Fibroblast of mammary gland (primary cell): ENCODE measurements around the gene ELF5.

Source experiments
- DNase-seq: peaks from one replicate; pipeline ENCODE4 v3.0.0-alpha.2; 2010; ENCODE audit warnings: low read depth
- H3K4me3 ChIP-seq: 2 replicates; pipeline ENCODE4 v1.5.1; 2011; ENCODE audit warnings: low read depth, mild to moderate bottlenecking, low read length, moderate library complexity; ENCODE audit not compliant: control insufficient read depth
- CTCF ChIP-seq: conservative IDR thresholded peaks from 2 replicates; pipeline ENCODE4 v1.5.1; 2011; ENCODE audit warnings: low read depth, low read length, inconsistent platforms; ENCODE audit not compliant: control insufficient read depth, insufficient read depth

ELF5 gene

GRCh38 chr11:34490304-34490703 lies 23.3 kb downstream of the ELF5 start:
- no peak overlapping the region for H3K4me3 ChIP-seq
- DNase-seq, result no peak
- no peak for TF ChIP-seq CTCF

- TF ChIP-seq CTCF, result no peak
- H3K4me3 ChIP-seq, result no peak overlapping the region
- no peak for DNase-seq
Observed at GRCh38 chr11:34488855-34489557, 24.6 kb downstream of the ELF5 start.

- H3K4me3 ChIP-seq, result no peak overlapping the region
- DNase-seq, result no peak
- no peak for TF ChIP-seq CTCF
Observed at GRCh38 chr11:34487430-34487829, 26.2 kb downstream of the ELF5 start.

- no peak for DNase-seq
- TF ChIP-seq CTCF, result no peak
- H3K4me3 ChIP-seq, result no peak overlapping the region
Observed at GRCh38 chr11:34483106-34483874, 30.3 kb downstream of the ELF5 start.

- H3K4me3 ChIP-seq, result no peak overlapping the region
- no peak for TF ChIP-seq CTCF
- DNase-seq, result no peak
Observed at GRCh38 chr11:34481307-34481706, 32.3 kb downstream of the ELF5 start.

GRCh38 chr11:34480314-34480713 lies 33.3 kb downstream of the ELF5 start:
- H3K4me3 ChIP-seq, result no peak overlapping the region
- peak; percentile 23 for DNase-seq
- TF ChIP-seq CTCF, result no peak
